Measurements from ENCODE around the gene GRK5. TPM values are rescaled to one million over a fixed set of nuclear protein-coding genes. Genes with fewer than 3 reads are reported as not detected.
A peak's percentile ranks its signal among the peaks of the same experiment; 100 is the strongest.

Gene GRK5
- total RNA-seq, 3 donors from 2014 or later (not counting 1 experiment from before 2014, with no cell fraction given) = 37.6 to 54.3 (median 47.9) TPM

DNA sequence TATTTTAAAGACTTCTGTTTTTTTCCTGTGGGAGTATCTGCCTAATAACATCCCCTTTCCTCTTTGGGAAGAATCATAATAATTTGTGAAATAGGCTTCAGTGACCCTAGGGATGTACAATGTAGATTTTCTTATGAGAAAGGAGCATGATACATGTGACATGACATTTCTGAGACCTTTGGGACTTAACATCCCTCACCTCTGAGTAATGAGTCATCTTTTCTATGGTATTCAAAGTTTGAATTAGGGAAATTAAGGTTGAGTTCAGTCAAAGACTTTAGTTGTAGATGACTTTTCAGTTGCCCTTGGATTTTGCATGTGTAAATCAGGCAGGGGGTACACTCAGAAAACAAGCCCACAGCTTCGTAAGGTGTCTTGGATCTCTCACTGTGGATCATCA, 14.3 kb downstream of the GRK5 start:
- Mint-ChIP-seq H3K4me1 (peaks cover 16 to 28% of the 10 kb centered on the region in 2 donors), H3K9me3 (no peaks in the 10 kb centered on the region), H3K27me3 (ENCODE audit: low read depth in 2 of 2) (no peaks in the 10 kb centered on the region), H3K36me3 (no peaks in the 10 kb centered on the region), H3K27ac (peak overlapping the region in 1 of 2 donors; percentile 51), H3K4me3 (no peak overlapping the region)
- Histone ChIP-seq H3K9me3 (ENCODE audit: control insufficient read depth, insufficient read depth, low read length) (no peaks in the 10 kb centered on the region), H3K4me1 (ENCODE audit: control insufficient read depth, insufficient read depth, low read length) (no peaks in the 10 kb centered on the region), H3K27ac (ENCODE audit: low read length) (no peak overlapping the region), H3K27me3 (ENCODE audit: control insufficient read depth, insufficient read depth, low read length) (no peaks in the 10 kb centered on the region), H3K4me3 (ENCODE audit: low read length) (no peak overlapping the region), H3K36me3 (ENCODE audit: control insufficient read depth, insufficient read depth, low read length) (no peaks in the 10 kb centered on the region)
- ATAC-seq (no peak), DNase-seq (no peak)
- 87% methylated on average over 1 of the region's 1 CpG for WGBS (ENCODE audit: insufficient coverage)
- intact Hi-C loops (cut with micrococcal nuclease) = no loop called here
- TF ChIP-seq, protein P1, sequence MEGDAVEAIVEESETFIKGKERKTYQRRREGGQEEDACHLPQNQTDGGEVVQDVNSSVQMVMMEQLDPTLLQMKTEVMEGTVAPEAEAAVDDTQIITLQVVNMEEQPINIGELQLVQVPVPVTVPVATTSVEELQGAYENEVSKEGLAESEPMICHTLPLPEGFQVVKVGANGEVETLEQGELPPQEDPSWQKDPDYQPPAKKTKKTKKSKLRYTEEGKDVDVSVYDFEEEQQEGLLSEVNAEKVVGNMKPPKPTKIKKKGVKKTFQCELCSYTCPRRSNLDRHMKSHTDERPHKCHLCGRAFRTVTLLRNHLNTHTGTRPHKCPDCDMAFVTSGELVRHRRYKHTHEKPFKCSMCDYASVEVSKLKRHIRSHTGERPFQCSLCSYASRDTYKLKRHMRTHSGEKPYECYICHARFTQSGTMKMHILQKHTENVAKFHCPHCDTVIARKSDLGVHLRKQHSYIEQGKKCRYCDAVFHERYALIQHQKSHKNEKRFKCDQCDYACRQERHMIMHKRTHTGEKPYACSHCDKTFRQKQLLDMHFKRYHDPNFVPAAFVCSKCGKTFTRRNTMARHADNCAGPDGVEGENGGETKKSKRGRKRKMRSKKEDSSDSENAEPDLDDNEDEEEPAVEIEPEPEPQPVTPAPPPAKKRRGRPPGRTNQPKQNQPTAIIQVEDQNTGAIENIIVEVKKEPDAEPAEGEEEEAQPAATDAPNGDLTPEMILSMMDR (IDR thresholded peaks at IDR 0.05) = no peak

DNA sequence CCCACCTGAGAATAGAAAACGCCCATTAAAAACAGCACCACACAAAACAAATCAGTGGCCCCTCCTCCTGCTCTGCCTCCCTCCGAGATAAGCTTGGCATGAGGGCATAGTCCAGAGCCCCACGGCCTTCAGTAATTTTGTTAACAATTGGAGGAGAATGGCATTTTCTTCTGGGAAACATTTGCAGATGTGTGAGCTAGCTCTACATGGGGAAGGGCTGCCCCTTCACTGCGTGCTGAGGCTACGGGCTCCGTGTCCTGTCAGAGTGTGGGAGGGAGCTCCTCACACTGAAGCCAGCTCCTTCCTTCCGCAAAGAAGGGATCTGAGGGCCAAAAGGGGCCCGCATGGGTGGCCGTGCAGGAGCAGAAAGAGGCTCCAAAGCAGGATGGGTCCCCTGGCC, 15.2 kb downstream of the GRK5 start:
- Mint-ChIP-seq H3K27me3 (ENCODE audit: low read depth in 2 of 2) (no peaks in the 10 kb centered on the region), H3K9me3 (no peaks in the 10 kb centered on the region), H3K27ac (peak overlapping the region; percentile 14 to 51), H3K36me3 (no peaks in the 10 kb centered on the region), H3K4me3 (no peak overlapping the region), H3K4me1 (peaks cover 16 to 28% of the 10 kb centered on the region in 2 donors)
- H3K27me3 ChIP-seq (ENCODE audit: control insufficient read depth, insufficient read depth, low read length) = no peaks in the 10 kb centered on the region
- intact Hi-C loops (cut with micrococcal nuclease) = no loop called here
- 73% methylated on average over 9 of the region's 9 CpGs for WGBS (ENCODE audit: insufficient coverage)
- H3K27ac ChIP-seq (ENCODE audit: low read length) = no peak overlapping the region
- no peak overlapping the region for H3K4me3 ChIP-seq (ENCODE audit: low read length)
- TF ChIP-seq, protein P1 (IDR thresholded peaks at IDR 0.05) = no peak
- no peaks in the 10 kb centered on the region for H3K4me1 ChIP-seq (ENCODE audit: control insufficient read depth, insufficient read depth, low read length)
- ATAC-seq (no peak), DNase-seq (no peak)
- H3K36me3 ChIP-seq (ENCODE audit: control insufficient read depth, insufficient read depth, low read length) = no peaks in the 10 kb centered on the region
- no peaks in the 10 kb centered on the region for H3K9me3 ChIP-seq (ENCODE audit: control insufficient read depth, insufficient read depth, low read length)

DNA sequence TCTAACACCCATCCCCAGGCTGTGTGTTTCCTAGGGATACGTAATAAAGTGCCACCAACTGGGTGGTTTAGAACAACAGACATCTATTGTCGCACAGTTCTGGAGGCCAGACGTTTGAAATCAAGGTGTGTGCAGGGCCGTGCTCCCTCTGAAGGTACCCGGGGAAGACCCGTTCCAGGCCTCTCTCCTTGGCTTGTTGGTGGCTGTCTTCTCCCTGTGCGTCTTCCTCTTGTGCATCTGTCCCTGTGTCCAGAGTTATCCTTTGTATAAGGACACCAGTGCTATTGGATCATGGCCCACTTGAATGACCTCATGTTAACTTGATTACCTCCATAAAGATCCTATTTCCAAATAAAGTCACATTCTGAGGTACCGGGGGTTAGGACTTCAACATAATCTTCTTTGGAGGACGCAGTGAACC, 15.6 kb downstream of the GRK5 start:
- DNase-seq (no peak), ATAC-seq (no peak)
- H3K27ac ChIP-seq (ENCODE audit: low read length) = no peak overlapping the region
- intact Hi-C loops (cut with micrococcal nuclease) = no loop called here
- H3K36me3 ChIP-seq (ENCODE audit: control insufficient read depth, insufficient read depth, low read length) = no peaks in the 10 kb centered on the region
- Mint-ChIP-seq H3K9me3 (no peaks in the 10 kb centered on the region), H3K4me3 (no peak overlapping the region), H3K27ac (peak overlapping the region in 1 of 2 donors; percentile 14), H3K27me3 (ENCODE audit: low read depth in 2 of 2) (no peaks in the 10 kb centered on the region), H3K4me1 (peaks cover 16 to 24% of the 10 kb centered on the region in 2 donors), H3K36me3 (no peaks in the 10 kb centered on the region)
- no peaks in the 10 kb centered on the region for H3K27me3 ChIP-seq (ENCODE audit: control insufficient read depth, insufficient read depth, low read length)
- no peak overlapping the region for H3K4me3 ChIP-seq (ENCODE audit: low read length)
- no peaks in the 10 kb centered on the region for H3K9me3 ChIP-seq (ENCODE audit: control insufficient read depth, insufficient read depth, low read length)
- TF ChIP-seq, protein P1 (IDR thresholded peaks at IDR 0.05) = no peak
- 90% methylated on average over 9 of the region's 9 CpGs for WGBS (ENCODE audit: insufficient coverage)
- no peaks in the 10 kb centered on the region for H3K4me1 ChIP-seq (ENCODE audit: control insufficient read depth, insufficient read depth, low read length)

- Mint-ChIP-seq H3K4me3 (no peak overlapping the region), H3K36me3 (no peaks in the 10 kb centered on the region), H3K27ac (no peak overlapping the region), H3K27me3 (ENCODE audit: low read depth in 2 of 2) (no peaks in the 10 kb centered on the region), H3K4me1 (peaks cover 34 to 38% of the 10 kb centered on the region in 2 donors), H3K9me3 (no peaks in the 10 kb centered on the region)
- intact Hi-C loops (cut with micrococcal nuclease) = no loop called here
- ATAC-seq = no peak
- no peaks in the 10 kb centered on the region for H3K27me3 ChIP-seq (ENCODE audit: control insufficient read depth, insufficient read depth, low read length)
- no peaks in the 10 kb centered on the region for H3K4me1 ChIP-seq (ENCODE audit: control insufficient read depth, insufficient read depth, low read length)
- TF ChIP-seq, protein P1 (IDR thresholded peaks at IDR 0.05) = no peak
- WGBS (ENCODE audit: insufficient coverage) = 93% methylated on average over 3 of the region's 4 CpGs
- no peak for DNase-seq
- H3K27ac ChIP-seq (ENCODE audit: low read length) = no peak overlapping the region
- no peaks in the 10 kb centered on the region for H3K9me3 ChIP-seq (ENCODE audit: control insufficient read depth, insufficient read depth, low read length)
- H3K36me3 ChIP-seq (ENCODE audit: control insufficient read depth, insufficient read depth, low read length) = no peaks in the 10 kb centered on the region
- no peak overlapping the region for H3K4me3 ChIP-seq (ENCODE audit: low read length)
Observed at GRCh38 chr10:119225083-119225658, 17.8 kb downstream of the GRK5 start.

Data from natural killer cell (primary cell).